ENCODE measurements around the gene NSD2. TPM values are rescaled to one million over a fixed set of nuclear protein-coding genes. Genes with fewer than 3 reads are reported as not detected.

NSD2 gene
- total RNA-seq, 2 donors from 2014 or later: 23.8 to 36.3 TPM

DNA sequence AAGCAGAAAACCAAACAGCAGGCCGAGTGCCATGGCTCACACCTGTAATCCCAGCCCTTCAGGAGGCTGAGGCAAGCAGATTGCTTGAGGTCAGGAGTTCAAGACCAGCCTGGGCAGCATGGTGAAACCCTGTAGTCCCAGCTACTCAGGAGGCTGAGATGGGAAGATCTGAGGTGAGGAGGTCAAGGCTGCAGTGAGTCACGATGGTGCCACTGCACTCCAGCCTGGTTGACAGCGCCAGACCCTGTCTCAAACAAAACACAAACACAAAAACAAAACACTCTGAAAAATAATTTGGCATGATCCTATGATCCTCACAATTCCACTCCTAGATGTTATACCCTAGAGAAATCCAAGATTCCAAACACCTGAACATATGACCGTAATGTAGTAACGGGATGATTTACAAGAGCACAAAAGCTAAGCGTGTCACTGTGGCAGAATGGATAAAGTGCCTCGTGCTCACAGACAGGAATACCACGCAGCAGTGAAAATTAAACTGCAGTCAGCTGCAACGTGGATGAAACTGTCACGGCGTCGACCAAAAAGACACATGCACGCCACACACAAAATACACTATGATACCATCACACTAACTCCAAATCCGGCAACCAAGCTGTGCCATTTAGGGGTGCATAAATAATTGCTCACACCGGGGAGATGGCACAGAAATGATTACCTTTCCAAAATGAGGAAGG, 135.9 kb downstream of the NSD2 start:
- peaks cover 0 to 25% of the 10 kb centered on the region in 2 donors for H3K4me1 ChIP-seq
- no peak for DNase-seq (ENCODE audit: low spot score)
- H3K36me3 ChIP-seq: peaks cover 9% of the 10 kb centered on the region
- no peaks in the 10 kb centered on the region for H3K9me3 ChIP-seq
- no peak overlapping the region for H3K27ac ChIP-seq
- no peaks in the 10 kb centered on the region for H3K27me3 ChIP-seq
- TF ChIP-seq, protein P1, sequence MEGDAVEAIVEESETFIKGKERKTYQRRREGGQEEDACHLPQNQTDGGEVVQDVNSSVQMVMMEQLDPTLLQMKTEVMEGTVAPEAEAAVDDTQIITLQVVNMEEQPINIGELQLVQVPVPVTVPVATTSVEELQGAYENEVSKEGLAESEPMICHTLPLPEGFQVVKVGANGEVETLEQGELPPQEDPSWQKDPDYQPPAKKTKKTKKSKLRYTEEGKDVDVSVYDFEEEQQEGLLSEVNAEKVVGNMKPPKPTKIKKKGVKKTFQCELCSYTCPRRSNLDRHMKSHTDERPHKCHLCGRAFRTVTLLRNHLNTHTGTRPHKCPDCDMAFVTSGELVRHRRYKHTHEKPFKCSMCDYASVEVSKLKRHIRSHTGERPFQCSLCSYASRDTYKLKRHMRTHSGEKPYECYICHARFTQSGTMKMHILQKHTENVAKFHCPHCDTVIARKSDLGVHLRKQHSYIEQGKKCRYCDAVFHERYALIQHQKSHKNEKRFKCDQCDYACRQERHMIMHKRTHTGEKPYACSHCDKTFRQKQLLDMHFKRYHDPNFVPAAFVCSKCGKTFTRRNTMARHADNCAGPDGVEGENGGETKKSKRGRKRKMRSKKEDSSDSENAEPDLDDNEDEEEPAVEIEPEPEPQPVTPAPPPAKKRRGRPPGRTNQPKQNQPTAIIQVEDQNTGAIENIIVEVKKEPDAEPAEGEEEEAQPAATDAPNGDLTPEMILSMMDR (IDR thresholded peaks at IDR 0.05): no peak
- peak overlapping the region; percentile 85 to 98 for H3K4me3 ChIP-seq

DNA sequence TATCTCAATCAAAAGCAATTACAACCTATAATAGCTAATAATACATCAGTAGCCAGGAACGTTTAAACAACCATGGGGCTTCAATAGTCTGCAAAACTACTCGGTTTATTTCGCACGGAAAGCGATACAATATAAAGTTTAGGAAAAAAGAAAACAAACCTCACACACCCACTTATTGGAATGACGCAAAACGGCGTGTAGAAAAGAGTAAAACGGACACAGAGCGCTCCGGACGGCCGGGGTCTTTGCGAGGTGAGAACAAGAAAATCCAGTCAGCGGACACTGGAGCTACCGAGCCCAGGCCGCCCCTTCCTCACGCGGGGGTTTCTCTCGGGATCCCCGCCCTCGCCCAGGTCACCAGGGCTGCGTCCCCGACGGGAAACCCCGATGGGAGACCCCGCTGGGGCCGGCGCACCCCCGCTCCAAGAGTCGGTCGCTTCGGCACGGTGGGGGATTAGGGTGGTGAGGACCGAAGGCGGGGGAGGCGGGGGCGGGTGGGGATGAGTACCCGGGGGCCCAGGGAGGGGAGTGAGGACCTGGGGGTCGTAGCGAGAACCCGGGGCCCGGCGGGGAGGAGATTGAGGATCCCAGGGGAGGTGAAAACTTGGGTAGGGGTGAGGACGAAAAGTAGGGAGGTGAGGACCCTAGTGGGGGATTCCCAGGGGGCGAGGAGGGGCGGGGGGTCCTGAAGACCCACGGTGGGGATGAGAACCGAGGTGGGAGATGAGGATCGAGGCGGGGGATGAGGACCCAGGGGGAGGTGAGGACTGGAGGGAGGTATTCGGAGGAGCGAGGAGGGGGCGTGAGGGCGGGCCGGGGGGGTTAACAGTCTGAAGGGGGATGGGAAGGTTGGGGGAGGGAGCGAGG, 136.8 kb downstream of the NSD2 start:
- Histone ChIP-seq H3K4me3 (peak overlapping the region; percentile 85 to 98), H3K27ac (peak overlapping the region; percentile 96 to 99), H3K36me3 (peaks cover 9% of the 10 kb centered on the region), H3K27me3 (no peaks in the 10 kb centered on the region), H3K4me1 (peaks cover 0 to 25% of the 10 kb centered on the region in 2 donors), H3K9me3 (no peaks in the 10 kb centered on the region)
- TF ChIP-seq, protein P1 (IDR thresholded peaks at IDR 0.05): no peak
- DNase-seq (ENCODE audit: low spot score): no peak

DNA sequence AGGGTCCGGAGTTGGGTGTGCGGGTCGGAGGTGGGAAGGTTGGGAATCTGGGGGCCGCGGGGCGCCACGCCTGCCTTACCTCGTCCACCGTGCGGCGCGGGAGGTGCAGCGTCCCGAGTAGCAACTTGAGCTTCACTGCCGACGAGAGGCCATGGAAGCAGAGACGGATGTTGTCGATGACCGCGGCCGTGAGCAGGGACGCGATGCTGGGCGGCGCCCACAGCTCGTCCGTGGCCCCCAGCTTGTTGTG, 137.4 kb downstream of the NSD2 start:
- no peaks in the 10 kb centered on the region for H3K27me3 ChIP-seq
- H3K27ac ChIP-seq: peak overlapping the region; percentile 96 to 99
- H3K4me1 ChIP-seq: peaks cover 0 to 25% of the 10 kb centered on the region in 2 donors
- peak overlapping the region; percentile 85 to 98 for H3K4me3 ChIP-seq
- no peak for DNase-seq (ENCODE audit: low spot score)
- no peaks in the 10 kb centered on the region for H3K9me3 ChIP-seq
- H3K36me3 ChIP-seq: peaks cover 4% of the 10 kb centered on the region
- TF ChIP-seq, protein P1 (IDR thresholded peaks at IDR 0.05): no peak

DNA sequence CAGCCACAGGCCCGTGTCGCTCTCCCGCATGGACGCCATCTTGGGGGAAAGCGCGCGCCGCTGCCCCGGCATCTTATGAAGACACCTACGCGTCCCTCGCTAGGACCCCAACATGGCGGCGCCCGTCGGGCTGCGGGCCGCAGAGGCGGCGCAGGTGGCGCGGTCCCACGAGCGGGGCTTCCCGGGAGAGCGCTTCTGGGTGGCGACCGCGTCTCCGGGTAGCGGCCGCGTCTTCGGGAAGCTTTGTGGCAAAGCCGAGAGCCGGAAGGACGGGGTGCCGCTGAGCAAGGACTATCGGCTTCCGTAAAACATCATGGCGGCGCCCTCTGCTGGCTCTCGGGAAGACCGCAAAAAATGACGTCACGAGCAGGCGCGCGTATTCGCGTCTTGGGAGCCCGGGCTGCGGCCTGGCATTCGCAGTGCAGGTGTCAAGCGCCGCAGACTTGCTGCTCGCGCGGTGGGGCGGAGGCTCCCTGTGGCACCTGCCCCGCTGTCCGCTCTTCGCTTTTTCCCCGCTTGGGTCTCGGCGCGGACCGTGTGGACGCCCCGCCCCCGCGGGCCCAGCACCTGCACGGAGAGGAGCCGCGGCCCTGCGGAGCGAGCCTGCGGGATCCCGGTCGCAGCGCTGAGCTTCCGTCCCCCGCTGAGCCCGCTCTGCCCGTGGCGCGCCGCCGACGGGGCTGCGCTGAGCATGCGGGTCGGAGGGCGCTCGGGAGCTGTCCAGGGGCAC, 137.9 kb downstream of the NSD2 start, which contains the start of gene NELFA:
NELFA (minus strand) TSS at position 54 of the 730 bp plus-strand sequence; CDS start at position 39, 15 bp downstream.
- TF ChIP-seq, protein P1 (IDR thresholded peaks at IDR 0.05): peak; percentile 47 to 53
- H3K4me1 ChIP-seq: peaks cover 0 to 25% of the 10 kb centered on the region in 2 donors
- peak within 1 kb of the TSS; percentile 85 to 98 for H3K4me3 ChIP-seq
- H3K27ac ChIP-seq: peak within 1 kb of the TSS; percentile 96 to 99
- H3K9me3 ChIP-seq: no peaks in the 10 kb centered on the region
- DNase-seq (ENCODE audit: low spot score): peak; percentile 95
- no peaks in the 10 kb centered on the region for H3K27me3 ChIP-seq
- no peaks in the 10 kb centered on the region for H3K36me3 ChIP-seq

DNA sequence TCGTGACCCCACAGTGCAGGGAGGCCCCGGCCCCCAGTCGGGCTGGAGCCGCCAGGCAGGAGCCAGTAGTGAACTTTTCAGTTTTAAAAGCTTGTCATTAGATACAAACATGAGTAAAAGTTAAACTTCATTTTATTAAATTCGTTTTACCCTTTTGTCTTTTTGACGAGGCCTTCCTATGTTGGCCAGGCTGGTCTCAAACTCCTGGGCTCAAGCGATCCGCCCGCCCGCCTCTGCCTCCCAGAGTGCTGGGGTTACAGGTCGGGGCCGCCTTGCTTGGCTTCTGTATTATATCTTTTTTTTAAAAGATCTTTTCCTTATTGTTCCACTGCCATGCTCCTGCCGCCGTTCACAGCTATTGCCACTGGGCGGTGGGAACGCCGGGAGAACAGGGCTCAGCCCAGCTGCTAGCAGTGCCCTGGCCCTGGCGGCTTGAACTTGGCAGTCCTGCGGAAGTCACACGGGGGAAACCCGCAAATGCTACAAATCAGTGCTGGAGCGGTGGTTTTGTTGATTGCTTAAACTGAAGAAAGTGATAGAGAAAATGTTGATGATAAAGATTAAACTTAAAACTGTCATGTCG, 138.5 kb downstream of the NSD2 start:
- peaks cover 0 to 25% of the 10 kb centered on the region in 2 donors for H3K4me1 ChIP-seq
- H3K4me3 ChIP-seq: peak overlapping the region; percentile 85 to 98
- H3K27ac ChIP-seq: peak overlapping the region; percentile 96 to 99
- TF ChIP-seq, protein P1 (IDR thresholded peaks at IDR 0.05): peak in 1 of 2 donors; percentile 21
- H3K36me3 ChIP-seq: no peaks in the 10 kb centered on the region
- H3K9me3 ChIP-seq: no peaks in the 10 kb centered on the region
- H3K27me3 ChIP-seq: no peaks in the 10 kb centered on the region
- peak; percentile 65 for DNase-seq (ENCODE audit: low spot score)

Measured in right atrium auricular region (tissue), 2 donors.